Omental fat pad (tissue), 4 donors: ENCODE data around the gene NOS2. TPM values are rescaled to one million over a fixed set of nuclear protein-coding genes. Genes with fewer than 3 reads are reported as not detected.
"Not testable (repeated sequence)": the region's sequence is repeated elsewhere in the genome, so short reads cannot be mapped to it uniquely, and the experiment has no call there.

ENCODE experiments used
- ATAC-seq: fragments of 150-250 bp; one replicate; pipeline ENCODE4 v1.9.1; 2016; ENCODE audit warnings: mild to moderate bottlenecking, moderate library complexity; ENCODE audit not compliant: low FRiP score
- DNase-seq: peaks from one replicate; pipeline ENCODE4 v3.0.0-alpha.2; 2019; ENCODE audit warnings: low spot score
- small RNA-seq: library from RNA; depleted of rRNA; stranded (forward); fragments of <200 nt; gene quantifications from one replicate; pipeline ENCODE3, GENCODE V24; 2016
- total RNA-seq, 4 donors: library from RNA; depleted of rRNA; stranded (reverse); fragments of >200 nt; gene quantifications; one replicate each; pipeline ENCODE4 v1.1.0, GENCODE V29; 2016
- TF ChIP-seq, protein P1 (sequence below), 3 donors: fragments of 450-650 bp; IDR thresholded peaks; one replicate each; pipeline ENCODE4 v1.5.1; 2016 to 2017; ENCODE audit warnings: antibody characterized with exemption in 3 of 3, mild to moderate bottlenecking in 3 of 3, moderate library complexity in 2 of 3

Gene NOS2
- total RNA-seq, 4 donors from 2014 or later = 0.12 to 0.19 TPM; not detected in 2

DNA sequence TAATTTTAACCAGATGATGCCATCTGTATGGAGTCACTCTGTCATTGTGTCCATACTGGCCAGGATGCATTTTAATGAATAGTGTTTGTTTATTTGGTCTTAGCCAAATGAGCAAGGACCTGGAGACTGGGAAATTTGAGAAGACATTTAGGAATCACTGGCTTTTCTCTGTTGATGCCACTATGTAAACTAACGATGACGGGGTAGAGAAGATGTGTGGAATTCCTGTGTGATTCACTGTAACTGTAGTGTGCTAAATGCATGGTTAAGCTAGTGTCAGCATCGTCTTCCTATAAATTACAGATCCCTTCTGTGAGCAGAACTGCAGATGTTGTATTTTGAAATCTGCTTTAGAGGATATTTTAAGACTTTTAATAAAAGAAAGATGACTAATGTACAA is 66.6 kb downstream of the NOS2 start:
- ATAC-seq (no peak), DNase-seq (no peak)
- TF ChIP-seq, protein P1, sequence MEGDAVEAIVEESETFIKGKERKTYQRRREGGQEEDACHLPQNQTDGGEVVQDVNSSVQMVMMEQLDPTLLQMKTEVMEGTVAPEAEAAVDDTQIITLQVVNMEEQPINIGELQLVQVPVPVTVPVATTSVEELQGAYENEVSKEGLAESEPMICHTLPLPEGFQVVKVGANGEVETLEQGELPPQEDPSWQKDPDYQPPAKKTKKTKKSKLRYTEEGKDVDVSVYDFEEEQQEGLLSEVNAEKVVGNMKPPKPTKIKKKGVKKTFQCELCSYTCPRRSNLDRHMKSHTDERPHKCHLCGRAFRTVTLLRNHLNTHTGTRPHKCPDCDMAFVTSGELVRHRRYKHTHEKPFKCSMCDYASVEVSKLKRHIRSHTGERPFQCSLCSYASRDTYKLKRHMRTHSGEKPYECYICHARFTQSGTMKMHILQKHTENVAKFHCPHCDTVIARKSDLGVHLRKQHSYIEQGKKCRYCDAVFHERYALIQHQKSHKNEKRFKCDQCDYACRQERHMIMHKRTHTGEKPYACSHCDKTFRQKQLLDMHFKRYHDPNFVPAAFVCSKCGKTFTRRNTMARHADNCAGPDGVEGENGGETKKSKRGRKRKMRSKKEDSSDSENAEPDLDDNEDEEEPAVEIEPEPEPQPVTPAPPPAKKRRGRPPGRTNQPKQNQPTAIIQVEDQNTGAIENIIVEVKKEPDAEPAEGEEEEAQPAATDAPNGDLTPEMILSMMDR (IDR thresholded peaks at IDR 0.05) = no peak

GRCh38 chr17:27732746-27733145 is 67.6 kb downstream of the NOS2 start:
- DNase-seq, ATAC-seq: not testable (repeated sequence)

DNA sequence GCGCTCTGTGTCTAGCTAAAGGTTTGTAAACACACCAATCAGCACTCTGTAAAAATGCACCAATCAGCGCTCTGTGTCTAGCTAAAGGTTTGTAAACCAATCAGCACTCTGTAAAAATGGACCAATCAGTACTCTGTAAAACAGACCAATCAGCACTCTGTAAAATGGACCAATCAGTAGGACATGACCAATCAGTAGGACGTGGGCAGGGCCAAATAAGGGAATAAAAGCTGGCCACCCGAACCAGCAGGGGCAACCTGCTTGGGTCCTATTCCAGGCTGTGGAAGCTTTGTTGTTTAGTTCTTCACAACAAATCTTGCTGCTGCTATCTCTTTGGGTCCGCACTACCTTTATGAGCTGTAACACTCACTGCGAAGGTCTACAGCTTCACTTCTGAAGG is 74.3 kb downstream of the NOS2 start:
- ATAC-seq, DNase-seq: not testable (repeated sequence)

GRCh38 chr17:27721797-27722196 is 78.5 kb downstream of the NOS2 start:
- no peak for ATAC-seq
- TF ChIP-seq, protein P1 (IDR thresholded peaks at IDR 0.05) = no peak
- DNase-seq = no peak

Small RNA genes within 50 kb of the gene (small RNA-seq; reads per million reads assigned to genes)
- gene AC130289.1 = not detected
- gene AC130289.2 = not detected

Other genes starting within 250 kb of the NOS2 start
- gene LGALS9, start 169.3 kb downstream of the NOS2 start, total RNA-seq = 100 to 1,000 TPM in 1 of 4 donors, 10 to 100 TPM in 3; 36.3 to 172 (median 54.3) TPM
- 10 to 100 TPM; 10.4 to 24.0 (median 18.5) TPM for gene LYRM9, start 92.8 kb upstream of the NOS2 start, total RNA-seq
- 10 to 100 TPM; 15.9 to 32.5 (median 25.0) TPM for gene NLK, start 242.1 kb upstream of the NOS2 start, total RNA-seq